CD14-positive monocyte (primary cell): ENCODE data around the gene TBXAS1. TPM values are rescaled to one million over a fixed set of nuclear protein-coding genes. Genes with fewer than 3 reads are reported as not detected.

Source experiments
- DNase-seq, 3 donors: peaks; one replicate each; pipeline ENCODE4 v3.0.0-alpha.2; 2011 to 2022
- H2AFZ ChIP-seq: 2 replicates; pipeline ENCODE4 v1.6.0; 2012; ENCODE audit warnings: mild to moderate bottlenecking, low read depth, low read length, inconsistent platforms; ENCODE audit not compliant: insufficient read depth, poor library complexity, severe bottlenecking
- H3K27ac ChIP-seq, 2 donors: 1 replicate in 1 of 2; 2 replicates in 1 of 2; pipeline ENCODE4 v1.5.1; 2012 to 2013; ENCODE audit warnings: low read length in 2 of 2, control low read depth in 1 of 2, inconsistent platforms in 1 of 2, low read depth in 1 of 2, mild to moderate bottlenecking in 1 of 2
- H3K27me3 ChIP-seq, 2 donors: one replicate each; pipeline versions ENCODE4 v1.6.0 to v1.6.1; 2011 to 2013; ENCODE audit warnings: low read length in 2 of 2; ENCODE audit not compliant: control insufficient read depth in 2 of 2, insufficient read depth in 2 of 2
- H3K36me3 ChIP-seq, 2 donors: replicated peaks in 1 of 2; 1 replicate in 1 of 2; 2 replicates in 1 of 2; pipeline versions ENCODE4 v1.5.1 to v1.6.1; 2012 to 2013; ENCODE audit warnings: low read length in 2 of 2, control low read depth in 1 of 2, inconsistent platforms in 1 of 2, mild to moderate bottlenecking in 1 of 2; ENCODE audit not compliant: insufficient read depth in 2 of 2, control insufficient read depth in 1 of 2
- H3K4me1 ChIP-seq, 2 donors: 1 replicate in 1 of 2; 2 replicates in 1 of 2; pipeline versions ENCODE4 v1.5.1 to v1.6.1; 2012 to 2013; ENCODE audit warnings: low read length in 2 of 2, control low read depth in 1 of 2, inconsistent platforms in 1 of 2, mild to moderate bottlenecking in 1 of 2, moderate library complexity in 1 of 2; ENCODE audit not compliant: insufficient read depth in 2 of 2, control insufficient read depth in 1 of 2
- H3K4me2 ChIP-seq: replicated peaks from 2 replicates; pipeline ENCODE3; 2012; ENCODE audit warnings: low read length, moderate library complexity, mild to moderate bottlenecking; ENCODE audit not compliant: poor library complexity, severe bottlenecking; ENCODE audit errors: extremely low read depth
- H3K4me3 ChIP-seq, 3 experiments: fragments of 200-600 bp in 1 of 3; sonication (generic) in 1 of 3; replicated peaks in 1 of 3; 1 replicate in 2 of 3; 2 replicates in 1 of 3; pipeline ENCODE4 v1.5.1; 2011 to 2013; ENCODE audit warnings: low read length in 3 of 3, mild to moderate bottlenecking in 3 of 3, control low read depth in 2 of 3, low read depth in 2 of 3, inconsistent platforms in 1 of 3, moderate library complexity in 1 of 3
- H3K79me2 ChIP-seq: 2 replicates; pipeline ENCODE4 v1.6.0; 2012; ENCODE audit warnings: mild to moderate bottlenecking, control low read depth, inconsistent platforms, low read length, moderate library complexity; ENCODE audit not compliant: insufficient read depth
- H3K9ac ChIP-seq: 2 replicates; pipeline ENCODE4 v1.6.0; 2017; ENCODE audit warnings: low read length, mild to moderate bottlenecking; ENCODE audit not compliant: insufficient read depth, poor library complexity, severe bottlenecking
- H3K9me3 ChIP-seq, 2 donors: replicated peaks in 1 of 2; 1 replicate in 1 of 2; 2 replicates in 1 of 2; pipeline versions ENCODE4 v1.5.1 to v1.6.1; 2012 to 2013; ENCODE audit warnings: low read length in 2 of 2, control low read depth in 1 of 2; ENCODE audit not compliant: control insufficient read depth in 1 of 2, insufficient read depth in 1 of 2
- H4K20me1 ChIP-seq: 2 replicates; pipeline ENCODE4 v1.6.0; 2012; ENCODE audit warnings: mild to moderate bottlenecking, low read length, control low read depth, moderate library complexity; ENCODE audit not compliant: insufficient read depth
- H3K27ac Mint-ChIP-seq, 7 donors: one replicate each; pipeline ENCODE4 v1.8.0; 2020; ENCODE audit warnings: mild to moderate bottlenecking in 7 of 7, mixed read lengths in 7 of 7, moderate library complexity in 6 of 7, inconsistent platforms in 2 of 7
- H3K27me3 Mint-ChIP-seq, 3 donors: one replicate each; pipeline ENCODE4 v1.8.0; 2021 to 2022; ENCODE audit warnings: low read depth in 3 of 3, mild to moderate bottlenecking in 3 of 3, mixed read lengths in 3 of 3, moderate library complexity in 3 of 3, inconsistent platforms in 1 of 3
- H3K36me3 Mint-ChIP-seq, 2 donors: one replicate each; pipeline ENCODE4 v1.8.0; 2020; ENCODE audit warnings: mixed read lengths in 2 of 2, inconsistent platforms in 1 of 2, mild to moderate bottlenecking in 1 of 2
- H3K4me1 Mint-ChIP-seq: one replicate; pipeline ENCODE4 v1.8.0; 2020; ENCODE audit warnings: mild to moderate bottlenecking, mixed read lengths
- H3K4me3 Mint-ChIP-seq, 2 donors: one replicate each; pipeline ENCODE4 v1.8.0; 2020; ENCODE audit warnings: mild to moderate bottlenecking in 2 of 2, mixed read lengths in 2 of 2, moderate library complexity in 1 of 2
- H3K9me3 Mint-ChIP-seq, 7 donors: one replicate each; pipeline ENCODE4 v1.8.0; 2020 to 2022; ENCODE audit warnings: mixed read lengths in 7 of 7, mild to moderate bottlenecking in 6 of 7, moderate library complexity in 6 of 7, inconsistent platforms in 2 of 7
- WGBS: methylation state at CpG from one replicate; pipeline ENCODE4 v1.1.5; 2013; ENCODE audit warnings: missing lambda C conversion rate; ENCODE audit not compliant: insufficient coverage; 5-methylcytosine and 5-hydroxymethylcytosine counted together
- intact Hi-C, 2 donors: fragments of 100-400 bp; cut with micrococcal nuclease; formaldehyde crosslinking; loops; one replicate each; pipeline versions ENCODE4 v1.15.0 to v1.15.1; 2023
- polyA plus RNA-seq, 3 donors: library from polyadenylated mRNA; depleted of rRNA in 1 of 3; unstranded in 2 of 3; stranded (reverse) in 1 of 3; fragments of 300-500 nt in 2 of 3; fragments of >200 nt in 1 of 3; fragmentation: Illumina TruSeq in 2 of 3; gene quantifications; 1 replicate in 2 of 3; 2 replicates in 1 of 3; pipeline ENCODE4 v1.2.3, GENCODE V29; 2012 to 2021
- TF ChIP-seq, protein P1 (sequence below): fragments of 200-600 bp; IDR thresholded peaks from one replicate; pipeline ENCODE4 v1.8.0; 2022; ENCODE audit warnings: antibody characterized with exemption, mild to moderate bottlenecking

The TBXAS1 gene
- polyA plus RNA-seq, 3 donors, result 289 to 335 (median 298) TPM

DNA sequence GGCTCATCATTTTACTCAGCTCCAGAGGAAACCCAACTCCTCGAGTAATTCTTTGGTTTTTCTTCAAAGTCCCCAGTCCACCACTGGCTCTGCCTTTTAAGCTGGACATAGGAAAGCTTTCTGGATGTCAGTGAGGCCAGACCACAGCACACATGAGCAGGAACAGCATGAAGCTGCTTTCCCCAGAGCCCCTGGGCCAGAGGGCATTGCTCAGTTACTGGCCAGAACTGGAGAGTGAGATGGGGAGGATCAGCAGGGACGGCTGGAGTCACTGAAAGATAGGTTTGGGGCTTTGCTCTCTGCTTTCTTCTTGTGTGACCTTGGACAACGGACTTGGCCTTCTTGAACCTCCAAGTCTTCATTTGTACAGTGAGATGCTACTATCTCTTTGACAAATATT, 190.5 kb downstream of the TBXAS1 start:
- Mint-ChIP-seq H3K27ac (peak overlapping the region in 2 of 7 donors; percentile 9 to 11), H3K4me1 (no peaks in the 10 kb centered on the region)

DNA sequence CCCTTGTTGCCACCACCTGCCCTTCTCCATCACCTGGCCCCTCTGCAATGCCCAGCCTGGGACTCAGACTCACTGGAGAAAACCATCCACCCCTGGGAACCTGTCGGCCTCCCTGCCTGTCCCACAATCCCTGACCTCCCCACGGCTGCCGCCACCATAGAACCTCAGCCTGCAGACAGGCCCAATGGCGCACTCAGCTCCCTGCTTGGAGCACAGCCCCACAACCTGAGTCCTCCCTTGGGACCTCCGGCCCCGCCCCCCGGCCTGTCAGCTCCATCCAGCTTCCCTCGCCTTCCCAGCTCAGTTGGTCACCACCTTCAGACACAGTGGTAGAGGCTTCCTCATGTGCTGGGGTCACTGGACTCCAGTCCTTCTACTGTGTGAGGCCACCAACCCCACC, 192.5 kb downstream of the TBXAS1 start:
- H3K4me2 ChIP-seq, result no peak overlapping the region
- peaks cover 0 to 2% (median 0%) of the 10 kb centered on the region in 7 donors for H3K9me3 Mint-ChIP-seq
- peak overlapping the region in 1 of 7 donors; percentile 47 for H3K27ac Mint-ChIP-seq
- no peak overlapping the region for H3K9ac ChIP-seq
- peaks cover 0 to 2% (median 2%) of the 10 kb centered on the region in 3 donors for H3K27me3 Mint-ChIP-seq
- no peak overlapping the region for H3K4me3 Mint-ChIP-seq
- H3K27ac ChIP-seq, result no peak overlapping the region
- no peak for DNase-seq
- H2AFZ ChIP-seq, result no peak overlapping the region
- peaks cover 52 to 96% of the 10 kb centered on the region in 2 donors for H3K36me3 ChIP-seq
- WGBS, result 93% methylated on average over 8 of the region's 8 CpGs
- peaks cover 90% of the 10 kb centered on the region for H4K20me1 ChIP-seq
- no peaks in the 10 kb centered on the region for H3K27me3 ChIP-seq
- peaks cover 62 to 78% of the 10 kb centered on the region in 2 donors for H3K36me3 Mint-ChIP-seq
- no peaks in the 10 kb centered on the region for H3K4me1 ChIP-seq
- no peaks in the 10 kb centered on the region for H3K79me2 ChIP-seq
- no peak overlapping the region for H3K4me3 ChIP-seq
- TF ChIP-seq, protein P1, sequence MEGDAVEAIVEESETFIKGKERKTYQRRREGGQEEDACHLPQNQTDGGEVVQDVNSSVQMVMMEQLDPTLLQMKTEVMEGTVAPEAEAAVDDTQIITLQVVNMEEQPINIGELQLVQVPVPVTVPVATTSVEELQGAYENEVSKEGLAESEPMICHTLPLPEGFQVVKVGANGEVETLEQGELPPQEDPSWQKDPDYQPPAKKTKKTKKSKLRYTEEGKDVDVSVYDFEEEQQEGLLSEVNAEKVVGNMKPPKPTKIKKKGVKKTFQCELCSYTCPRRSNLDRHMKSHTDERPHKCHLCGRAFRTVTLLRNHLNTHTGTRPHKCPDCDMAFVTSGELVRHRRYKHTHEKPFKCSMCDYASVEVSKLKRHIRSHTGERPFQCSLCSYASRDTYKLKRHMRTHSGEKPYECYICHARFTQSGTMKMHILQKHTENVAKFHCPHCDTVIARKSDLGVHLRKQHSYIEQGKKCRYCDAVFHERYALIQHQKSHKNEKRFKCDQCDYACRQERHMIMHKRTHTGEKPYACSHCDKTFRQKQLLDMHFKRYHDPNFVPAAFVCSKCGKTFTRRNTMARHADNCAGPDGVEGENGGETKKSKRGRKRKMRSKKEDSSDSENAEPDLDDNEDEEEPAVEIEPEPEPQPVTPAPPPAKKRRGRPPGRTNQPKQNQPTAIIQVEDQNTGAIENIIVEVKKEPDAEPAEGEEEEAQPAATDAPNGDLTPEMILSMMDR, result no peak
- no peaks in the 10 kb centered on the region for H3K4me1 Mint-ChIP-seq
- intact Hi-C loops, result no loop called here
- no peaks in the 10 kb centered on the region for H3K9me3 ChIP-seq

More for the DNA sequence above, 190.5 kb downstream of the TBXAS1 start:
- Mint-ChIP-seq H3K9me3 (peaks cover 0 to 2% (median 0%) of the 10 kb centered on the region in 7 donors), H3K4me3 (no peak overlapping the region), H3K27me3 (peaks cover 0 to 2% (median 2%) of the 10 kb centered on the region in 3 donors), H3K36me3 (peaks cover 61 to 76% of the 10 kb centered on the region in 2 donors)
- intact Hi-C loops, result no loop called here
- TF ChIP-seq, protein P1, result no peak
- H2AFZ ChIP-seq, result no peak overlapping the region
- H3K27ac ChIP-seq, result no peak overlapping the region
- WGBS, result 86% methylated on average over 2 of the region's 3 CpGs
- no peaks in the 10 kb centered on the region for H3K4me1 ChIP-seq
- no peaks in the 10 kb centered on the region for H3K9me3 ChIP-seq
- no peaks in the 10 kb centered on the region for H3K79me2 ChIP-seq
- H3K27me3 ChIP-seq, result no peaks in the 10 kb centered on the region
- no peak overlapping the region for H3K4me3 ChIP-seq
- H3K36me3 ChIP-seq, result peaks cover 53 to 95% of the 10 kb centered on the region in 2 donors
- H3K4me2 ChIP-seq, result no peak overlapping the region
- no peak overlapping the region for H3K9ac ChIP-seq
- DNase-seq, result no peak
- peaks cover 82% of the 10 kb centered on the region for H4K20me1 ChIP-seq
